ENCODE results near the gene CLDN10.

- TF ChIP-seq CTCF (IDR thresholded peaks at IDR 0.05) (no peak), POLR2A (IDR thresholded peaks at IDR 0.05) (no peak)
These were observed 39.6 kb upstream of the CLDN10 start for GRCh38 chr13:95512957-95513356.

Measured in esophagus squamous epithelium (tissue), 4 donors.